GM12878 (cell line): ENCODE data around the gene TMEM121B.

Source experiments
- ESRRA ChIP-seq: IDR thresholded peaks from 2 replicates; pipeline ENCODE4 v1.6.1; 2012; ENCODE audit warnings: mild to moderate bottlenecking, low read length, improper control_type of control experiment
- POLR2A ChIP-seq: IDR thresholded peaks from 2 replicates; pipeline ENCODE4 v1.6.1; 2011; ENCODE audit warnings: low read depth, mild to moderate bottlenecking, low read length
- YY1 ChIP-seq: IDR thresholded peaks from 2 replicates; pipeline ENCODE4 v1.6.1; 2011; ENCODE audit warnings: low read depth, mild to moderate bottlenecking, low read length
- ZNF384 ChIP-seq: IDR thresholded peaks from 2 replicates; pipeline ENCODE4 v1.6.1; 2012; ENCODE audit warnings: low read depth, mild to moderate bottlenecking, low read length, improper control_type of control experiment, borderline replicate concordance
- TF ChIP-seq, protein P1 (sequence below), 3 experiments: IDR thresholded peaks in 2 of 3; conservative IDR thresholded peaks in 1 of 3; 2 replicates each; pipeline ENCODE4 v1.5.1; 2011; ENCODE audit warnings: low read depth in 3 of 3, low read length in 3 of 3, mild to moderate bottlenecking in 3 of 3, control low read depth in 2 of 3, moderate library complexity in 2 of 3, inconsistent platforms in 1 of 3, mixed read lengths in 1 of 3; ENCODE audit not compliant: control insufficient read depth in 2 of 3, insufficient read depth in 1 of 3; ENCODE audit errors: extremely low read depth in 1 of 3

DNA sequence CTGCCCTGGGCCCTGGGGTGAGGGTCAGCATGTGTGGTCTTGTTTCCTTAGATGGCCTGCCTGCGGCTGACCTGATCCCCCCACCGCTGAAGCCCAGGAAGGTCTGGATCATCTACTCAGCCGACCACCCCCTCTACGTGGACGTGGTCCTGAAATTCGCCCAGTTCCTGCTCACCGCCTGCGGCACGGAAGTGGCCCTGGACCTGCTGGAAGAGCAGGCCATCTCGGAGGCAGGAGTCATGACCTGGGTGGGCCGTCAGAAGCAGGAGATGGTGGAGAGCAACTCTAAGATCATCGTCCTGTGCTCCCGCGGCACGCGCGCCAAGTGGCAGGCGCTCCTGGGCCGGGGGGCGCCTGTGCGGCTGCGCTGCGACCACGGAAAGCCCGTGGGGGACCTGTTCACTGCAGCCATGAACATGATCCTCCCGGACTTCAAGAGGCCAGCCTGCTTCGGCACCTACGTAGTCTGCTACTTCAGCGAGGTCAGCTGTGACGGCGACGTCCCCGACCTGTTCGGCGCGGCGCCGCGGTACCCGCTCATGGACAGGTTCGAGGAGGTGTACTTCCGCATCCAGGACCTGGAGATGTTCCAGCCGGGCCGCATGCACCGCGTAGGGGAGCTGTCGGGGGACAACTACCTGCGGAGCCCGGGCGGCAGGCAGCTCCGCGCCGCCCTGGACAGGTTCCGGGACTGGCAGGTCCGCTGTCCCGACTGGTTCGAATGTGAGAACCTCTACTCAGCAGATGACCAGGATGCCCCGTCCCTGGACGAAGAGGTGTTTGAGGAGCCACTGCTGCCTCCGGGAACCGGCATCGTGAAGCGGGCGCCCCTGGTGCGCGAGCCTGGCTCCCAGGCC, 12.7 kb downstream of the TMEM121B start:
- TF ChIP-seq, protein P1, sequence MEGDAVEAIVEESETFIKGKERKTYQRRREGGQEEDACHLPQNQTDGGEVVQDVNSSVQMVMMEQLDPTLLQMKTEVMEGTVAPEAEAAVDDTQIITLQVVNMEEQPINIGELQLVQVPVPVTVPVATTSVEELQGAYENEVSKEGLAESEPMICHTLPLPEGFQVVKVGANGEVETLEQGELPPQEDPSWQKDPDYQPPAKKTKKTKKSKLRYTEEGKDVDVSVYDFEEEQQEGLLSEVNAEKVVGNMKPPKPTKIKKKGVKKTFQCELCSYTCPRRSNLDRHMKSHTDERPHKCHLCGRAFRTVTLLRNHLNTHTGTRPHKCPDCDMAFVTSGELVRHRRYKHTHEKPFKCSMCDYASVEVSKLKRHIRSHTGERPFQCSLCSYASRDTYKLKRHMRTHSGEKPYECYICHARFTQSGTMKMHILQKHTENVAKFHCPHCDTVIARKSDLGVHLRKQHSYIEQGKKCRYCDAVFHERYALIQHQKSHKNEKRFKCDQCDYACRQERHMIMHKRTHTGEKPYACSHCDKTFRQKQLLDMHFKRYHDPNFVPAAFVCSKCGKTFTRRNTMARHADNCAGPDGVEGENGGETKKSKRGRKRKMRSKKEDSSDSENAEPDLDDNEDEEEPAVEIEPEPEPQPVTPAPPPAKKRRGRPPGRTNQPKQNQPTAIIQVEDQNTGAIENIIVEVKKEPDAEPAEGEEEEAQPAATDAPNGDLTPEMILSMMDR (IDR thresholded peaks at IDR 0.05 in 2 of 3, conservative IDR thresholded peaks at IDR 0.05 in 1 of 3; ENCODE audit: control insufficient read depth in 2 of 3, extremely low read depth in 1 of 3, insufficient read depth in 1 of 3, low read depth in 3 of 3, low read length in 3 of 3), result no peak
- TF ChIP-seq POLR2A, result no peak
- TF ChIP-seq ZNF384, result no peak
- TF ChIP-seq YY1, result no peak
- no peak for TF ChIP-seq ESRRA
